ENCODE results near the gene SLC29A3.

SLC29A3 gene

GRCh38 chr10:71325267-71325666, 6.2 kb downstream of the SLC29A3 start:
- no peak for DNase-seq

GRCh38 chr10:71326464-71326881, 7.4 kb downstream of the SLC29A3 start:
- DNase-seq: no peak

GRCh38 chr10:71330789-71331404, 11.8 kb downstream of the SLC29A3 start:
- no peak for DNase-seq

GRCh38 chr10:71331736-71332135, 12.7 kb downstream of the SLC29A3 start:
- no peak for DNase-seq

GRCh38 chr10:71332466-71332865, 13.4 kb downstream of the SLC29A3 start:
- no peak for DNase-seq

- peak in 1 of 2 experiments; percentile 2 for DNase-seq
Measured at GRCh38 chr10:71333129-71333887, 14.2 kb downstream of the SLC29A3 start.

- no peak for DNase-seq
Measured at GRCh38 chr10:71334221-71334791, 15.2 kb downstream of the SLC29A3 start.

- no peak for DNase-seq
Measured at GRCh38 chr10:71335173-71335708, 16.2 kb downstream of the SLC29A3 start.

- no peak for DNase-seq
Measured at GRCh38 chr10:71336632-71337031, 17.6 kb downstream of the SLC29A3 start.

GRCh38 chr10:71337219-71337701, 18.2 kb downstream of the SLC29A3 start:
- no peak for DNase-seq

- no peak for DNase-seq
Measured at GRCh38 chr10:71338728-71339495, 19.9 kb downstream of the SLC29A3 start.

- no peak for DNase-seq
Measured at GRCh38 chr10:71339796-71340589, 20.9 kb downstream of the SLC29A3 start.

GRCh38 chr10:71342573-71343391, 23.7 kb downstream of the SLC29A3 start:
- DNase-seq: no peak

GRCh38 chr10:71343392-71343773, 24.3 kb downstream of the SLC29A3 start:
- DNase-seq: no peak

GRCh38 chr10:71344154-71344925, 25.3 kb downstream of the SLC29A3 start:
- DNase-seq: no peak

GRCh38 chr10:71344993-71345480, 26.0 kb downstream of the SLC29A3 start:
- DNase-seq: no peak

GRCh38 chr10:71345694-71346093, 26.6 kb downstream of the SLC29A3 start:
- no peak for DNase-seq

GRCh38 chr10:71346731-71347130, 27.7 kb downstream of the SLC29A3 start:
- DNase-seq: no peak

GRCh38 chr10:71347587-71348395, 28.7 kb downstream of the SLC29A3 start:
- DNase-seq: no peak

All from NCI-H446 (cell line).